DMS 273 treated with DMSO at 0.1 percent for 48 hours (cell line): ENCODE data around the gene NOVA1.

Source experiments
- DNase-seq: peaks from one replicate; lab custom pipeline; 2025; lab: John Stamatoyannopoulos, UW

NOVA1 gene

GRCh38 chr14:26593357-26593756, 4.5 kb downstream of the NOVA1 start:
- DNase-seq, result no peak

GRCh38 chr14:26589925-26590324, 7.9 kb downstream of the NOVA1 start:
- DNase-seq, result no peak

- no peak for DNase-seq
Measured at GRCh38 chr14:26577711-26578110, 20.1 kb downstream of the NOVA1 start.

- no peak for DNase-seq
Measured at GRCh38 chr14:26554069-26554772, 43.6 kb downstream of the NOVA1 start.

GRCh38 chr14:26549571-26549970, 48.3 kb downstream of the NOVA1 start:
- no peak for DNase-seq

GRCh38 chr14:26548406-26548805, 49.4 kb downstream of the NOVA1 start:
- DNase-seq, result no peak

- no peak for DNase-seq
Measured at GRCh38 chr14:26538176-26538575, 59.7 kb downstream of the NOVA1 start.

- DNase-seq, result no peak
Measured at GRCh38 chr14:26531894-26532293, 65.9 kb downstream of the NOVA1 start.

GRCh38 chr14:26528415-26529182, 69.2 kb downstream of the NOVA1 start:
- no peak for DNase-seq

- DNase-seq, result no peak
Measured at GRCh38 chr14:26527095-26527494, 70.7 kb downstream of the NOVA1 start.

- DNase-seq, result no peak
Measured at GRCh38 chr14:26526137-26526536, 71.7 kb downstream of the NOVA1 start.

GRCh38 chr14:26525085-26525484, 72.7 kb downstream of the NOVA1 start:
- no peak for DNase-seq

GRCh38 chr14:26522967-26523366, 74.9 kb downstream of the NOVA1 start:
- no peak for DNase-seq

GRCh38 chr14:26517771-26518170, 80.1 kb downstream of the NOVA1 start:
- no peak for DNase-seq

GRCh38 chr14:26500028-26500427, 97.8 kb downstream of the NOVA1 start:
- DNase-seq, result no peak

- DNase-seq, result no peak
Measured at GRCh38 chr14:26499546-26499945, 98.3 kb downstream of the NOVA1 start.

GRCh38 chr14:26486922-26487321, 110.9 kb downstream of the NOVA1 start:
- DNase-seq, result no peak

- no peak for DNase-seq
Measured at GRCh38 chr14:26484562-26484961, 113.3 kb downstream of the NOVA1 start.

GRCh38 chr14:26478967-26479366, 118.9 kb downstream of the NOVA1 start:
- no peak for DNase-seq

- DNase-seq, result no peak
Measured at GRCh38 chr14:26466862-26467261, 131.0 kb downstream of the NOVA1 start.

GRCh38 chr14:26463136-26463535, 134.7 kb downstream of the NOVA1 start:
- no peak for DNase-seq

- DNase-seq, result no peak
Measured at GRCh38 chr14:26454105-26454504, 143.7 kb downstream of the NOVA1 start.

GRCh38 chr14:26448181-26448855, 149.5 kb downstream of the NOVA1 start:
- no peak for DNase-seq
